HepG2 (cell line): Measurements from ENCODE around the gene PPIA. TPM values are rescaled to one million over a fixed set of nuclear protein-coding genes. Genes with fewer than 3 reads are reported as not detected.

Experiments used
- CENPT ChIP-seq: sonication (generic); formaldehyde crosslinking; IDR thresholded peaks from 2 replicates; pipeline ENCODE4 v1.8.0; 2022; ENCODE audit warnings: low read depth, mild to moderate bottlenecking, moderate library complexity, missing genetic modification reagents
- GLI4 ChIP-seq: sonication (generic); formaldehyde crosslinking; IDR thresholded peaks from 2 replicates; pipeline ENCODE4 v1.5.1; 2020; ENCODE audit warnings: missing genetic modification reagents, mild to moderate bottlenecking, moderate library complexity, borderline replicate concordance
- HHEX ChIP-seq: IDR thresholded peaks from 2 replicates; pipeline ENCODE4 v1.6.1; 2016; ENCODE audit warnings: control low read depth
- KLF12 ChIP-seq: sonication (generic); formaldehyde crosslinking; IDR thresholded peaks from 2 replicates; pipeline ENCODE4 v1.4.0; 2020; ENCODE audit warnings: missing genetic modification reagents, borderline replicate concordance
- SRF ChIP-seq: IDR thresholded peaks from 2 replicates; pipeline ENCODE4 v1.6.1; 2011; ENCODE audit warnings: mild to moderate bottlenecking, low read depth, low read length, moderate library complexity
- TFDP2 ChIP-seq: sonication (generic); formaldehyde crosslinking; IDR thresholded peaks from 2 replicates; pipeline ENCODE4 v1.4.0; 2020; ENCODE audit warnings: missing genetic modification reagents
- YEATS2 ChIP-seq: sonication (generic); formaldehyde crosslinking; IDR thresholded peaks from 2 replicates; pipeline ENCODE4 v1.4.0; 2020; ENCODE audit warnings: missing genetic modification reagents, borderline replicate concordance
- ZFP36L1 ChIP-seq: sonication (generic); formaldehyde crosslinking; IDR thresholded peaks from 2 replicates; pipeline ENCODE4 v1.8.0; 2022; ENCODE audit warnings: mild to moderate bottlenecking, missing genetic modification reagents, moderate library complexity
- ZNF275 ChIP-seq: sonication (generic); formaldehyde crosslinking; IDR thresholded peaks from 2 replicates; pipeline ENCODE4 v1.8.0; 2022; ENCODE audit warnings: missing genetic modification reagents, mild to moderate bottlenecking, inconsistent platforms, borderline replicate concordance
- polyA plus RNA-seq, 8 experiments: library from polyadenylated mRNA; depleted of rRNA in 3 of 8; stranded (reverse) in 7 of 8; unstranded in 1 of 8; fragments of >200 nt; fragmentation: Illumina TruSeq in 4 of 8; extraction: Trizol in 4 of 8; gene quantifications; 2 replicates each; pipeline versions ENCODE4 v1.2.1 to v1.2.3, GENCODE V29; 2011 to 2016; ENCODE audit warnings: low read depth in 4 of 8, missing spikeins in 1 of 8, mixed read lengths in 1 of 8; ENCODE audit not compliant: insufficient read depth in 1 of 8
- total RNA-seq, 5 experiments: library from RNA; depleted of rRNA; stranded (reverse); fragments of >200 nt; fragmentation: Illumina TruSeq; extraction: Trizol; gene quantifications; 2 replicates each; pipeline ENCODE4 v1.2.3, GENCODE V29; 2016; ENCODE audit warnings: low read depth in 1 of 5
- TF ChIP-seq, protein P1 (sequence below): sonication (generic); formaldehyde crosslinking; IDR thresholded peaks from 2 replicates; pipeline ENCODE4 v1.4.0; 2020; ENCODE audit warnings: mild to moderate bottlenecking, missing genetic modification reagents
- TF ChIP-seq, protein P2 (sequence below): sonication (generic); formaldehyde crosslinking; IDR thresholded peaks from 2 replicates; pipeline ENCODE4 v1.4.0; 2020; ENCODE audit warnings: low read depth, mild to moderate bottlenecking, missing genetic modification reagents
- TF ChIP-seq, protein P3 (sequence below): sonication (generic); formaldehyde crosslinking; IDR thresholded peaks from 2 replicates; pipeline ENCODE4 v1.5.1; 2020; ENCODE audit warnings: missing genetic modification reagents, mild to moderate bottlenecking, borderline replicate concordance

Gene PPIA
- total and polyA plus RNA-seq, 2 of the 13 experiments (the other 11 are each of a cell fraction or from before 2014, with no cell fraction given): 2,268 to 3,010 TPM

DNA sequence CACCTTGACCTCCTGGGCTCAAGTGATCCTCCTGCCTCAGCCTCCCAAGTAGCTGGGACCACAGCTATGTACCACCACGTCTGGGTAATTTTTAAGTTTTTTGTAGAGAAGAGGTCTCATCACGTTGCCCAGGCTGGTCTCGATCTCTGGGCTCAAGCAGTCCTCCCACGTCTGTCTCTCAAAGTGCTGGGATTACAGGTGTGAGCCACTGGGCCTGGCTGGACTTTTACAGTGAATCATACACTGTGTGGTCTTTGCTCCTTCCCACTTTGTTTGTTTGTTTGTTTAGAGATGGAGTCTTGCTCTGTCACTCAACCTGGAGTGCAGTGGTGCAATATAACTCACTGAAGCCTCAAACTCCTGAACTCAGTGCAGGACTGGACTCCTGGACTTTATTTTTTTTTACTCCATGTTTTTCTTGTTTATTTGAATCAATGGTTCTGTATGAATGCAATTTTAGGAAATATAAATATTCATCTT, 12.5 kb downstream of the PPIA start (continued):
- TF ChIP-seq, protein P1, sequence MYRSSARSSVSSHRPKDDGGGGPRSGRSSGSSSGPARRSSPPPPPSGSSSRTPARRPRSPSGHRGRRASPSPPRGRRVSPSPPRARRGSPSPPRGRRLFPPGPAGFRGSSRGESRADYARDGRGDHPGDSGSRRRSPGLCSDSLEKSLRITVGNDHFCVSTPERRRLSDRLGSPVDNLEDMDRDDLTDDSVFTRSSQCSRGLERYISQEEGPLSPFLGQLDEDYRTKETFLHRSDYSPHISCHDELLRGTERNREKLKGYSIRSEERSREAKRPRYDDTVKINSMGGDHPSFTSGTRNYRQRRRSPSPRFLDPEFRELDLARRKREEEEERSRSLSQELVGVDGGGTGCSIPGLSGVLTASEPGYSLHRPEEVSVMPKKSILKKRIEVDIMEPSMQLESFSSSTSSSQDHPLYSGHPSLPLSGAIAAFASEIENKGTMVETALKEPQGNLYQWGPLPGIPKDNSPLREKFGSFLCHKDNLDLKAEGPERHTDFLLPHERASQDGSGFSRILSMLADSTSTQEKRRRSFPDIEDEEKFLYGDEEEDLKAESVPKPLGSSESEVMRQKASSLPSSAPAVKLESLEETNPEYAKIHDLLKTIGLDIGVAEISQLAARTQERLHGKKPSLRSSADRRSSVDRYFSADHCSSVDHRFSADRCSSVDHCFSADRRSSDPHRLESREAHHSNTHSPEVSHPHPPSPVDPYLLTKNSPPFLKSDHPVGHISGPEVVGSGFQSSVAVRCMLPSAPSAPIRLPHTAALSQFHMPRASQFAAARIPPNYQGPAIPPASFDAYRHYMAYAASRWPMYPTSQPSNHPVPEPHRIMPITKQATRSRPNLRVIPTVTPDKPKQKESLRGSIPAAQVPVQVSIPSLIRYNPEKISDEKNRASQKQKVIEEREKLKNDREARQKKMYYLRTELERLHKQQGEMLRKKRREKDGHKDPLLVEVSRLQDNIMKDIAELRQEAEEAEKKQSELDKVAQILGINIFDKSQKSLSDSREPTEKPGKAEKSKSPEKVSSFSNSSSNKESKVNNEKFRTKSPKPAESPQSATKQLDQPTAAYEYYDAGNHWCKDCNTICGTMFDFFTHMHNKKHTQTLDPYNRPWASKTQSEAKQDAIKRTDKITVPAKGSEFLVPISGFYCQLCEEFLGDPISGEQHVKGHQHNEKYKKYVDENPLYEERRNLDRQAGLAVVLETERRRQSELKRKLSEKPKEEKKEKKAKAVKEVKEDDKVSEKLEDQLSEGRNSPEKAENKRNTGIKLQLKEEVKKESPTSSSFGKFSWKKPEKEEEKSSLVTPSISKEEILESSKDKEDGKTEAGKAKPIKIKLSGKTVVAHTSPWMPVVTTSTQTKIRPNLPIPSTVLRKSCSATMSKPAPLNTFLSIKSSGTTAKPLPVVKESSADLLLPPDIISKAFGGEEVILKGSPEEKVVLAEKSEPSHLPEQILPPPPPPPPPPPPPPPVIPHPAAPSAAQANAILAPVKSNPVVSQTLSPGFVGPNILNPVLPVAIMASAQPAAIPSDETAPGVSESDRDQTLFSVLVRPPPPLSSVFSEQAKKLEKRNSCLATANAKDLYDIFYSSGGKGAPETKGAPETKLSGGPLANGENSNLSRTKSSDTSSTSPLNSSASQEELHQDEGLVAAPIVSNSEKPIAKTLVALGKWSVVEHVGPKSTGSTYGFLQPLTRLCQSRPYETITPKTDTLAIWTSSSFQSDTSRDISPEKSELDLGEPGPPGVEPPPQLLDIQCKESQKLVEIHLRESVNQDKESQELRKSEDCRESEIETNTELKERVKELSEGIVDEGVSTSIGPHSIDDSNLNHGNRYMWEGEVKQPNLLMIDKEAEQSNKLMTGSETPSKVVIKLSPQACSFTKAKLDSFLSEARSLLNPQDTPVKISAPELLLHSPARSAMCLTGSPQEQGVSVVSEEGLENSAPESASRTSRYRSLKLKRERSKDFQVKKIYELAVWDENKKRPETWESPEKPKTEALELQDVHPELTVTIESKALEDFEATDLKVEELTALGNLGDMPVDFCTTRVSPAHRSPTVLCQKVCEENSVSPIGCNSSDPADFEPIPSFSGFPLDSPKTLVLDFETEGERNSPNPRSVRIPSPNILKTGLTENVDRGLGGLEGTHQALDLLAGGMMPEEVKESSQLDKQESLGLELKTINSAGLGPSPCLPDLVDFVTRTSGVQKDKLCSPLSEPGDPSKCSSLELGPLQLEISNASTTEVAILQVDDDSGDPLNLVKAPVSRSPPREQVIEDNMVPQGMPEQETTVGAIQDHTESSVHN: no peak
- TF ChIP-seq KLF12 (CRISPR knock-in tag): no peak
- TF ChIP-seq, protein P2, sequence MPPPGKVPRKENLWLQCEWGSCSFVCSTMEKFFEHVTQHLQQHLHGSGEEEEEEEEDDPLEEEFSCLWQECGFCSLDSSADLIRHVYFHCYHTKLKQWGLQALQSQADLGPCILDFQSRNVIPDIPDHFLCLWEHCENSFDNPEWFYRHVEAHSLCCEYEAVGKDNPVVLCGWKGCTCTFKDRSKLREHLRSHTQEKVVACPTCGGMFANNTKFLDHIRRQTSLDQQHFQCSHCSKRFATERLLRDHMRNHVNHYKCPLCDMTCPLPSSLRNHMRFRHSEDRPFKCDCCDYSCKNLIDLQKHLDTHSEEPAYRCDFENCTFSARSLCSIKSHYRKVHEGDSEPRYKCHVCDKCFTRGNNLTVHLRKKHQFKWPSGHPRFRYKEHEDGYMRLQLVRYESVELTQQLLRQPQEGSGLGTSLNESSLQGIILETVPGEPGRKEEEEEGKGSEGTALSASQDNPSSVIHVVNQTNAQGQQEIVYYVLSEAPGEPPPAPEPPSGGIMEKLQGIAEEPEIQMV (CRISPR knock-in tag): no peak
- TF ChIP-seq GLI4 (CRISPR knock-in tag): no peak
- TF ChIP-seq ZNF275: no peak
- no peak for TF ChIP-seq CENPT
- no peak for TF ChIP-seq SRF
- TF ChIP-seq, protein P3, sequence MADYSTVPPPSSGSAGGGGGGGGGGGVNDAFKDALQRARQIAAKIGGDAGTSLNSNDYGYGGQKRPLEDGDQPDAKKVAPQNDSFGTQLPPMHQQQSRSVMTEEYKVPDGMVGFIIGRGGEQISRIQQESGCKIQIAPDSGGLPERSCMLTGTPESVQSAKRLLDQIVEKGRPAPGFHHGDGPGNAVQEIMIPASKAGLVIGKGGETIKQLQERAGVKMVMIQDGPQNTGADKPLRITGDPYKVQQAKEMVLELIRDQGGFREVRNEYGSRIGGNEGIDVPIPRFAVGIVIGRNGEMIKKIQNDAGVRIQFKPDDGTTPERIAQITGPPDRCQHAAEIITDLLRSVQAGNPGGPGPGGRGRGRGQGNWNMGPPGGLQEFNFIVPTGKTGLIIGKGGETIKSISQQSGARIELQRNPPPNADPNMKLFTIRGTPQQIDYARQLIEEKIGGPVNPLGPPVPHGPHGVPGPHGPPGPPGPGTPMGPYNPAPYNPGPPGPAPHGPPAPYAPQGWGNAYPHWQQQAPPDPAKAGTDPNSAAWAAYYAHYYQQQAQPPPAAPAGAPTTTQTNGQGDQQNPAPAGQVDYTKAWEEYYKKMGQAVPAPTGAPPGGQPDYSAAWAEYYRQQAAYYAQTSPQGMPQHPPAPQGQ: no peak
- TF ChIP-seq HHEX (CRISPR knock-in tag): no peak
- no peak for TF ChIP-seq TFDP2 (CRISPR knock-in tag)
- no peak; the same call in 1 of the 2 replicates for TF ChIP-seq ZFP36L1 (CRISPR knock-in tag)
- no peak; the same call in 1 of the 2 replicates for TF ChIP-seq YEATS2 (CRISPR knock-in tag)
